CD4-positive, alpha-beta T cell treated with Interleukin-10 for 1 hour (primary cell): ENCODE measurements around the gene PCNX2.

Experiments used
- DNase-seq: peaks from one replicate; pipeline ENCODE4 v3.0.0-alpha.2; 2020

The PCNX2 gene, protein sequence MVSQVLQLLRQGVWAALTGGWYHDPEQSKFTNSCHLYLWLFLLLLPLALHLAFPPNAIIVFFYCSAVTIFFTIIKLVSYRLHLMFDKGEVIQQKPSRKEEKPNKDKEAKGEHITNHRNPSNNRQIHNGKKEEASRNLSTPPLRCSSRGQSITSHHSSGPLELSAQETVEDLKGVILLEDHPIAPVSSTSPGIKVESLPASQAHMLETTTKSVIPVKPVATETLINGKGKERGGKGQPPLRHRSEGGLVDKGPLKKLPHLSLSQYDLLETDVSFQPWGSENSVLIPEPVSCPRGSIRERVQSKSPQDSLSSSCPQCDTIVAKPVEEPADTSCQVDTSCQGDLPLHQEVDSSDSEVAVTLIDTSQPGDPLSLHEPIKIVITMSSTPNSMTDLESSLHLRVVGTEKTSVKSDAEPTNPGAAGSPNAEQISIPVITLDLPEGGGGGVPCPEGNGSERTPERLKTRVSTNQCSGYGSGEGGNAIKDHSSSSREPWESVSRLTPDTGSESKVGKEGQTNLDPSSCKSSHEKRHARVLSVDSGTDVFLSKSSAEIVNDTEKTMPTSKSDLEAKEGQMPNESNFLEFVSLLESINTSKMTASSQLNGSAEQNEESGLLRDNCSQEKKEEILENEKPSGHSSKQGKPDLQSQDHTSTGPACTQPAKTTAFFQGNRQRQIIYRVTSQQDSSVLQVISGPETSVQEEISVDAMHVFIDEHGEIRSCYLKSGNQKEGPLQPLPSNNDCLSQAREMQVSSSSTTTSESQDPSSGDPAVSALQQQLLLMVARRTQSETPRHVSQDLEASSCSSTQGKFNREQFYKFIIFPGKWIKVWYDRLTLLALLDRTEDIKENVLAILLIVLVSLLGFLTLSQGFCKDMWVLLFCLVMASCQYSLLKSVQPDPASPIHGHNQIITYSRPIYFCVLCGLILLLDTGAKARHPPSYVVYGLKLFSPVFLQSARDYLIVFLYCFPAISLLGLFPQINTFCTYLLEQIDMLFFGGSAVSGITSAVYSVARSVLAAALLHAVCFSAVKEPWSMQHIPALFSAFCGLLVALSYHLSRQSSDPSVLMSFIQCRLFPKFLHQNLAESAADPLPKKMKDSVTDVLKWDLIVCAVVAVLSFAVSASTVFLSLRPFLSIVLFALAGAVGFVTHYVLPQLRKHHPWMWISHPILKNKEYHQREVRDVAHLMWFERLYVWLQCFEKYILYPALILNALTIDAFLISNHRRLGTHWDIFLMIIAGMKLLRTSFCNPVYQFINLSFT (N-terminal part only)

DNA sequence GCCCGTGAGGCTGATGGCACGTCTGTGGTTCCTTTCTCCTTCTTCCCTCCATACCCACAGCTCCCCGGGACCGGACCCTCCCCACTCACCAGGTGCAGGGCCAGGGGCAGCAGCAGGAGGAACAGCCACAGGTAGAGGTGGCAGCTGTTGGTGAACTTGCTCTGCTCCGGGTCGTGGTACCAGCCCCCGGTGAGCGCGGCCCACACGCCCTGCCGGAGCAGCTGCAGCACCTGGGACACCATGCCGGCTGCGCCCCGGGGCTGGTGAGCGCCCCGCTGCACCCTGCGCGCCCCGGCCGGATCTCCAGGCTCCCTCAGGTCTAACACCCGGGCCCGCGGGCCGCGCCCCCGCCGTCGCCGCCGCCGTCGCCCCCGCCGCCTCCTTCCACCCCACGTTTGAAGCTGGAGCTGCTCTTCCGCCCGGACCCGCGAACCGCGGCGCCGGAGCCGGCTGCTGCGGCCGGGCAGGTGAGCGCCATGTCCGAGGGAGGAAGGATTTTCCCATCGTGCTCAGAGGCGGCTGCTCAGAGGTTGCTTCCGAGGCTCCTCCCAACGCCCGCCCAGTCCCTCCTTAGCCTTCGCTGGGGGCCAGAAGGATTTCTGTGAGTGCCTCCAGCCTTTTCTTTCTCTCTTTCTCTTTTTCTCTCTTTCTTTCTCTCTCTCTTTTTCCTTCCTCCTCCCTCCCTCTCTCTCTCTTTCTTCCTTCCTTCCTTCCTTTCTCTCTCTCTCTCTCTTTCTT lies at the start of gene PCNX2:
Gene PCNX2, minus strand, starts transcription at position 489 of the 738 bp plus-strand sequence. Its CDS starts 247 bp downstream, at position 242.
- peak; percentile 71 for DNase-seq

DNA sequence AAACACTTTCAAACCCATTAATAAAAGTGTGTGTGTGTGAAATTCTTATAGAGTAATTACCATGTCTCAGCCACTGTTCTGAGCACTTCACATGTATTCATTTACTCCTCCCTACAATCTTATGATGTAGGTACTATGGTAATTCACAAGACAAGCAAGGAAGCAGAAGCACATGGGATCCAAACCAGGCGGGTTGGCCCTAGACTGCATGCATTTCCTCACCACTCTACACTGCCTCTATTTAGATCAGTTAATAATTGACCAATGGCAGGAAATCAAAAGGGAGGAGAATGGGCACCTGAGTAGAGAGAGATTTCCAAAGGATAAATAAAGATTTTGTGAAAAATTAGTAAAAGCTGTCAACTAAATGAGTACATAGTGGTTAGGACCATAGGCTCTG lies 47.7 kb upstream of the PCNX2 start:
- no peak for DNase-seq

DNA sequence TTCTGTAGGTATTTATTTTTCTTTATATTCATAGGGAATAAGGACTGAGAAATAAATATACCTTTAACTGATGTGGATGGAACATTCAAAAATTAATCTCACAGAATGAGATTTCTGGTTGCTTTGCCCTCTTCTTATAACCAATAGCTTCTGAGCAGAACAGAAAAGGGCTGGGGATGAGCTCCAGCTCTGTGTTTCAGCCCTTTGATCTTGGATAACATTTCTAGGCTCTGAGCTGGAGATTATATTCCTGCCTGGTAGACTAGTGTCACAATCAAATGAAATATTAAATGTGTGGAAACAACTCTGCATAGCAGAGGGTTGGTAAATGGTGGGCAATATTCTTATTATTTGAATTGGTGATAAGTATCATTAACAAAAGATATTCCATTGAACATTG lies 46.6 kb upstream of the PCNX2 start:
- DNase-seq, result no peak

DNA sequence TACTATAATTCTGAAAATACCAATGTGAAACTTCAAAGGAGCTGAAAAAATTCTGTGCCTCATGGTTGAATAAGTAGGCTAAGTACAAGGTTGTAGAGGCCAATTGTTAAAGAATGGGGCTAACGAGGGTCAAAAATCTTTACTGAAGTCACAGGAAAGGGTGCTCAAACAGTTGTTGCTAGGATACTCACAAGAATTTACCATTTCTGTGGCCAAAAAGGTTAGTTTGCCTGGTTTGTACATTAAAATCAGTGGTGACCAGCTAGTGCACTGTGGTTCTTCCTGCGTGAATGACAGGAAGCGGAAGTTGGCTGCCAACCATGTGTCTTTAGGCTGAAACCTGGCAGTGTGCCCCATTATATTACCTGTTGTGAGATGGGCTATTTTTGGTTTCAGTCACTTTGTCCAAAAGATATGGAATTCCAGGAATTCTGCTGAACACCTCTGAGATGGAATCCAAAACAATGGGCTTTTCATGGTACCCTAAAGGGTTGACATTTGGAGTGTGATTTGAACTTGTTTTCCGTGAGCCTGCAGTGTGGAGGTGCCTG lies 45.5 kb upstream of the PCNX2 start:
- DNase-seq, result no peak

DNA sequence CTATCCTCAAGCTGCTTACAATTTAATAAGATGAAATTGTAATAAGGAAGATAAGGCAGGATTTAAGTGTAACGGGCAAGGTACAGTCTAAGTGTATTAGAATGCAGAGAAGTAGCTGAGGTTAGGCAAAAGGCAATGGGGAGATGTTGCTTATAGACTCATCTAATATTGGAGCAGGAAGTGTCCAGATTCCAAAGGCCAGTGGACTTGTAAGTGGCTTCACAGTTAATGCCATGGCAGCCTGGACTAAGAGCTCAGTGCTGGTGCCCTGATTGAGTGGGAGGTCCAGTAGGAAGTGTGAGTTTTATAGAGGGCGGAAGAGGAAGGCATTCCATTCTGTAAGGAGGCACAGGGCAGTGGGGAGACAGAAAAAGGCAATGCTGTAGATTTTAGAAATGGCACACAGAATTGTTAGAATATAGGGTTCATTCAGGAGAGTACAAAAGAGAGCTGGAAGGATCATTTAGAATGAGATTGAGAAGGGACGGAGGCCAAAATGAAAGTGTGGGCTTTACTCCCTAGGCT lies 44.6 kb upstream of the PCNX2 start:
- no peak for DNase-seq

DNA sequence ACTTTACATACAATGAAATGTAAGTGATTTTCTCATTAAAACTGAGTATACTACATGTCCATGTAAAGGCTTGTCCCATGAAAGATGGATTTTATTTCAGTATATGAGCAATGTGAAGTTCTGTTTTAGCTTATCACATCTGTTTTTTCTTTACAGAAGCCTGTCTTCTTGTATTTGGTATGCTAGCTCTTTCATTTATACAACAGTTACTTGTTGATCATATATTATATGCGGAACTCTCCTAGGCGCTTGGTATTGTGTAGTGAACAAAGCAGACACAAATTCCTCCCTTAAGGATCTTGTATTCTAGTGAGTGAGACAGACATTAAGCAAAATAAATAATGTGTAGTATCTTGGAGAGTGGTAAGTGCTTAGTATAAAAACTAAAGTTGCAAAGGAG lies 42.6 kb upstream of the PCNX2 start:
- no peak for DNase-seq

DNA sequence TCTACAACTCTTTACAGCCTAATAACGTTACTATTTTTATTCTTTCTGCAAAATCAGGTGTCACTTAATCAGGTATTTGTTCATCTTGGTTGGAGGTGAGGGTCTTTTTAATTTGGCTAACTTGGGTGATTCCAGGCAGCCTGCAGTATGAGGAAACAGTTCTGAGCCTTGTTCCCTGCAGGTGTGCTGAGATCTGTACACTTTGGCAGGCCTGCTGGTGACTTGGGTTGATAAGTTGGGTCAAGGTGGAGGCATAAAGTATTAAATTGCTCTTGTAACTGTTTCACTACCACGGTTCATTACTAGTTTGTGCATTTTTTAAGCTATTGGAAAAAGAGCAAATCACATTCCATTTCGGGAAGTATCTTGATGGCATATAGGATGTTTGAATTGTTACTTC lies 42.0 kb upstream of the PCNX2 start:
- no peak for DNase-seq

DNA sequence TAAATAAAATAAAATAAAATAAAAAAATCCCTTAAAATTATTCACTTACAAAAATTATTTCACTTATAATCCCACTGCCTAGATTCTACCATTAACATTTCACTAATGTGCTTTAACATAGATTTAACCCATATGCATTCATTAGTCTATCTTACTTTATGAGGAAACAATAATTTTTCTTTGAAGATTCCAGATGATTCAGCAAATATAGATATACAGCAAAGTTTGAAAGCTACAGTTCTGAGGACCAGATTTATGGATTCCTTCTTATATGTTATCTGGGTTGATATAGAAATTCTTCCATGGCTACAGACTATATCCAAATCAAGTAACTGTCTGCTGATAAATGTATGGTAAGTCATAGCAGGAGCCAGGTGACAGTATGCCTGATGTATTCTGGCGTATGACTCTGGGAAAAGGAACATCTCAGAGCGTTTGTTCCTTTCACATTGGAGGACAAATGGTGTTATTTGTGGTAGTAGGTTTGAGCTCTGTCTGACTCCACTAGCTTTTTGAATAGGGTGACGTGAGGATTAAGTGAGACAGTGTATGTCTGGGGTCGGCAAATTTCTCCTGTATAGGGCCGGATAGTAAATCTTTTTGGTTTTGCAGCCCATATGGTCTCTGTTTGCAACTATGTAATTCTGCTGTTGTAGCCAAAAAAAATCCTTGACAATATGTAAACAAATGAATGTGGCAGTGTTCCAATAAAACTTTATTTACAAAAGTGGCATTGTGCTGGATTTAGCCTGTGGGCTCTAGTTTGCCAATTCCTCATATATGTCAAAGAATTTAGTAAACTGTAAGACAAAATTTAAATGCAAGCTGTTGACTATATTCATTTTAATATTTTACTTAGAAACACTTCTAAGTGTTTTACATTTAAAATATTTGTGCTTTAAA lies 41.3 kb upstream of the PCNX2 start:
- DNase-seq, result no peak

DNA sequence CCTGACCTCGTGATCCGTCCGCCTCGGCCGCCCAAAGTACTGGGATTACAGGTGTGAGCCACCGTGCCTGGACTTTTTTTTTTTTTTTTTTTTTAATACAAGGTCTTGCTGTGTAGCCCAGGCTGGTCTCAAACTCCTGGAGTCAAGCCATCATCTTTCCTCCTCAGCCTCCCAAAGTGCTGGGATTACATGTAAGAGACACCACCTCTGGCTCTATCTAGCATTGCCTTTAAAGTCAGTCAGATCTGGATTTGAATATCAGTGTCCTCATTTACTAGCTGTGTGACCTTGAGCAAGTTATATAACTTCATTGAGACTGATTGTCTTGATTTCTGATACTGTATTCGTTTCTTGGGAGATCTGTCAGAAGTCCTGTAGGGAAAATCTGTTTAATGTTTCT lies 38.6 kb upstream of the PCNX2 start:
- DNase-seq, result no peak

DNA sequence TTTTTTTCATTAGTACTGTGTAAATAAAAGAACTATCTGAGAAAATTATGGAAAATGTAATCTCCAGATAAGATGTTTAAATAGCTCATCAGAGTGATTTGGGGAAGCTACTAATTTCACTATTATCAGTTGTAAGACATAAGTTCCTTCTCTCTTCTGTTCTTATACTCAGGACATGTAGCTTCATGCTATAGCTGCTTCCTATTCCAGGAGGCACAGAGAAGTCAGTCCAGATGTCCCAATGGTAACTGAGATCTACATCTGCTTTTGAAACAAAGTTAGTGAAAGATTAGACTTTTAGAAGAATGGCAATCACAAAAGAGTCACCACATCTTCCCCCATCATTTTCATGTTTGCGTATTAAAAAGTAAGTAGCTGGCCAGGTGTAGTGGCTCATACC lies 37.6 kb upstream of the PCNX2 start:
- no peak for DNase-seq

DNA sequence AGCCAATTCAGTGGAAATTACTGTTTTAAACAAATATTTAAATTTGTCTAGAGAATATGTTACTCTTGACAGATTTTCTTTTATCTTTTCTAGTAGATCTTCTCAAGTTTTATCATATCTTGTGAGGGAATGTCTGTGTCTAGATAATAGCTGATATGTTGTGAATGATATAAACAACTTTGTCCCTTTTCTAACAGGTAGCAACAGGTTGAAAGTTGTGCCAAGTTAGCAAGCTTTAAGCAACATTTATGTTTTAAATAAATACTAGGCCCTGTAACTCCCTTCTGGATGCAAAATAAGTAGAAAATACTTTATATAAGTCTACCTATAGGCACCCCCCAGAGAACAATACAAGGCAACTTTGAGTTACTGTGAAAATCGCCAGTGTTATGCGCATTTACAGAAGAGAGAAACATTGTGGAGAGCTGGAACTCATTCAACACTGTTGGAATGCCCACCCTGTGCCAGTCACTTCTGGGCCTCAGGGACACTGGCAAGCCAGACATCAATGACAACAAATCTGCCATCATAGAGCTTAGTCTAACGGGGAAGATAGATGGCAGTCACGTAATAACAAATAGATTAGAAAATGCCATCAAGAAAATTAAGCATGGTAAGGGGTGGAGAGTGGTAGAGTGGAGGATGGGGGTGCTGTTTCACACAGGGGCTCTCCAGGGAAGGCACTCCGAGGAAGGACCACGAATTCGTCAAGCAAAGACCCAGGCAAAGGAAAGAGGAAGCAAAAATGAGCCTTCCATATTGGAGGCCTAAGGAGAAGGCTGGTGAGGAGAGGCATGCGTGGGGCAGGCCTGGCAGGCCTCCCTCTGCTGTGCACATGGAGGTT lies 36.4 kb upstream of the PCNX2 start:
- no peak for DNase-seq

DNA sequence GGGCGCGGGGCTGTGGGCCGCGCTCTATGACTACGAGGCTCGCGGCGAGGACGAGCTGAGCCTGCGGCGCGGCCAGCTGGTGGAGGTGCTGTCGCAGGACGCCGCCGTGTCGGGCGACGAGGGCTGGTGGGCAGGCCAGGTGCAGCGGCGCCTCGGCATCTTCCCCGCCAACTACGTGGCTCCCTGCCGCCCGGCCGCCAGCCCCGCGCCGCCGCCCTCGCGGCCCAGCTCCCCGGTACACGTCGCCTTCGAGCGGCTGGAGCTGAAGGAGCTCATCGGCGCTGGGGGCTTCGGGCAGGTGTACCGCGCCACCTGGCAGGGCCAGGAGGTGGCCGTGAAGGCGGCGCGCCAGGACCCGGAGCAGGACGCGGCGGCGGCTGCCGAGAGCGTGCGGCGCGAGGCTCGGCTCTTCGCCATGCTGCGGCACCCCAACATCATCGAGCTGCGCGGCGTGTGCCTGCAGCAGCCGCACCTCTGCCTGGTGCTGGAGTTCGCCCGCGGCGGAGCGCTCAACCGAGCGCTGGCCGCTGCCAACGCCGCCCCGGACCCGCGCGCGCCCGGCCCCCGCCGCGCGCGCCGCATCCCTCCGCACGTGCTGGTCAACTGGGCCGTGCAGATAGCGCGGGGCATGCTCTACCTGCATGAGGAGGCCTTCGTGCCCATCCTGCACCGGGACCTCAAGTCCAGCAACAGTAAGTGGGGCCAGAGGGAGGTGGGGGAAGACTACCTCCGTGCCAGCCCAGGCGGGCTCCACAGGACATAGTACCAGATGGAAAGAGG lies 32.8 kb upstream of the PCNX2 start:
- DNase-seq, result peak; percentile 23

DNA sequence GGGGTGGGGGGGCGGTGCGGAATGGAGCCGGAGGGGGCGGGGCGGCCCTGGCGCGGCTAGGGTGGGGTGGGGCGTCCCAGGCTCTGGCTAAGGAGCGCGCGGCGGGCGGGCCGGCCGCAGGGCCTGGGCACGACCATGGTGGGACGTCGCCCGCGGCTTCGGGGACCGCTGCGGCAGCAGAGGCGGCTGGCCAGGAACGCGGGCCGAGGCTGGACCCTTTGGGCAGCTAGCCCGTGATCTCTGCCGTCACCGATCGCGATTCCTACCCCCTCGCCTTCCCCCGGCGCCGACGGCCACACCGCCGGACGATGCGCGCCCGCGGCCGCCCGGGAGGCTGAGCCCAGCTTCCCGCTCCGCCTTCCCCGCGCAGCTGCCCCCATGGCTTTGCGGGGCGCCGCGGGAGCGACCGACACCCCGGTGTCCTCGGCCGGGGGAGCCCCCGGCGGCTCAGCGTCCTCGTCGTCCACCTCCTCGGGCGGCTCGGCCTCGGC lies 32.2 kb upstream of the PCNX2 start, which contains the start of gene MAP3K21:
Gene MAP3K21, plus strand, starts transcription at position 74 of the 491 bp plus-strand sequence. Its CDS starts 305 bp downstream, at position 379.
- no peak for DNase-seq

DNA sequence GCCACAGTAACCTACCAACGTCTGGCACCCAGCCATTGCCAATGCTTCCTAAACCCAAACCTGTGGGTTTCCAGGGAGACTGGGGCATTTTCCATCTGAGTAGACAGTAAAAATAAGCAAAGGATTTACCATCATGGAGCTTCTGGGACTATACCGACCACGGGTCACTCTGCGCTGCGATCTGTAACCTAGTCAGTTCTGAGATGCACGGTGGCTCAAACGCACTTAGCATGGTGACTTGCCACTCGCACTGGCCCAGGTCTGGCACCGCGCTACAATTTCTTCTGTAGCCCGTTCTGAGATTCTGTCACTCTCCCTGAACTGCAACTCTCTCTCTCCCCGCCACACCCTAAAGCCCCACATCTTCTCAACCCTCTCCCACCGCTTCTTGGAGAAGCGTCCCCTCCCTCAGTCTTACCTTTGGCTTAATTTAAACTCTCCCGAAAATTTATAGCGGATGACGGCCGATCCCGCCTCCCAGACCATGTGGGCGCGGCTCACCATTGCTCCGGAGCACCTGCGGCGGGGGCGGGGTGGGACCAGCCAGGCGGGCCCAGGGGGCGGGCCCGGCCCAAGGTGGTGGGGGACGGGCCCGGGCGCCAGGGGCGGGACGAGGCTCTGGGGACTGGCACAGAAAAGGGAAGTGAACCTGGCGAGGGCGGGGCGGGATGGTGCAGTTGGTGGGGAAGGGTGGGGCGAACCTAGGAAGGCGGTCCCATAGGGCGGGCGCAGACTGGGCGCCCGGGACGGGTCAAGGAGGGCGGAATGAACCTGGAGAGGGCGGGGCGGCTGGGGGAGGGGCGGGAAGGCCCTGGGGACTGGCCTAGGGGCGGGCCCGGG lies 31.5 kb upstream of the PCNX2 start:
- DNase-seq, result peak; percentile 94

DNA sequence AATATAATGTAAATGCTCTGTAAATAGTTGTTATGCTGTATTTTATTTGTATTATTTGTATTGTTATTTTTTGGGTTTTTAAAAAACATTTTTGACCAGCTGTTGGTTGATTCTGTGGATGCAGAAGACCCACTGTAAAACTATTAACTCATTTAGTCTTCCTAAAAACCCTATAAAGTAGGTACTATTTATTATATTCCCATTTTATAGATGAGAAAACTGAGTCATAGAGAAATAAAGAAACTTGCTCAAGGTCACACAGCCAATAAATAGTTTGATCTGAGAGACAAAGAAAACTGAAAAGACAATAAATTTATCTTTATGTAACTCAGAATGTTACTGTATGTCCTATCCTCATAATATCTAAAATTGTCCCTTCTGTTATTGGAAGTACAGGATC lies 30.8 kb upstream of the PCNX2 start:
- DNase-seq, result no peak

DNA sequence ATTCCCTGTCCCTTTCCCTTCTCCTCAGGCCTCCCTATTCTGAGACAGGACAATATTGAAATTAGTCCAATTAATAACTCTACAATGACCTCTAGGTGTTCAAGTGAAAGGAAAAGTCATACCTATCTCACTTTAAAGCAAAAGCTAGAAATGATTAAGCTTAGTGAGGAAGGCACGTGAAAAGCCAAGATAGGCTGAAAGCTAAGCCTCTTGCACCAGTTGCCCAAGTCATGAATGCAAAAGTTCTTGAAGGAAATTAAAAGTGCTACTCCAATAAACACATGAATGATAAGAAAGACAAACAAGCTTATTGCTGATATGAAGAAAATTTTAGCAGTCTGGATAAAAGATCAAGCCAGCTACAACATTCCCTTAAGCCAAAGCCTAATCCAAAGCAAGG lies 28.2 kb upstream of the PCNX2 start:
- no peak for DNase-seq

DNA sequence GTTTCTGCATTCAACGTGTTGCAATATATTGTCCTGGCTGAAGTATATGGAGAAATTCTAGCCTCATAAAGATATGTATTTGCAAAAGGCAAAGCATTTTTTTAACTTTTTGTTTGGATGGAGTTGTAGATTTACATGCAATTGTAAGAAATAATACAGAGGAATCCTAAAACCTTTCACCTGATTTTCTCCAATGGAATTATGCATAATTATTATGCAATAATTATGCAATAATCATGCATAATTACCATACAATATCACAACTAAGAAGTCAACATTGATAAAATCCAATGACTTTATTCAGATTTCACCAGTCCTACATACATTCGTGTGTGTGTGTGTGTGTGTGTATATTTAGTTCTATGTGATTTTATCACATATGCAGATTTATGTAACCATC lies 24.5 kb upstream of the PCNX2 start:
- no peak for DNase-seq

DNA sequence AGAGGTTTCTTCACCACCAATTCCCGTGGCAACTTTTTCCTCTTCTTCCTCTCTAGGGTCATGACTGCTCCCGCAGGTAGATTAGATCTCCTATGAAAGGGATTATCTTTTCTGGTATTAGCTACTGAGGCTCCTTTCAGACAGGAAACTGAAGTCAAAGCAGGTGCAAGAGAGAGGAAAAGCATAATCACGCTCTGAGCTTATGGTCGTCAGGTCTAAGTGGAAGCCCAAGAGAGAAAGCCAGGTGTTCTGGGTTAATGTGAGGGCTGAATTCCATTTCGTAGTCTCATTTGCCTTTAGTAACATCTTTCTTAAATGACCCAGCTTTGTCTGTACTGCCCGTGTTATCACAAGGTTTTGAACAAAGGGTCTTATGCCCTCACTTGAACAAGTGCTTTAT lies 23.7 kb upstream of the PCNX2 start:
- DNase-seq, result no peak
